ENCODE measurements around the gene RNF150.

DNA sequence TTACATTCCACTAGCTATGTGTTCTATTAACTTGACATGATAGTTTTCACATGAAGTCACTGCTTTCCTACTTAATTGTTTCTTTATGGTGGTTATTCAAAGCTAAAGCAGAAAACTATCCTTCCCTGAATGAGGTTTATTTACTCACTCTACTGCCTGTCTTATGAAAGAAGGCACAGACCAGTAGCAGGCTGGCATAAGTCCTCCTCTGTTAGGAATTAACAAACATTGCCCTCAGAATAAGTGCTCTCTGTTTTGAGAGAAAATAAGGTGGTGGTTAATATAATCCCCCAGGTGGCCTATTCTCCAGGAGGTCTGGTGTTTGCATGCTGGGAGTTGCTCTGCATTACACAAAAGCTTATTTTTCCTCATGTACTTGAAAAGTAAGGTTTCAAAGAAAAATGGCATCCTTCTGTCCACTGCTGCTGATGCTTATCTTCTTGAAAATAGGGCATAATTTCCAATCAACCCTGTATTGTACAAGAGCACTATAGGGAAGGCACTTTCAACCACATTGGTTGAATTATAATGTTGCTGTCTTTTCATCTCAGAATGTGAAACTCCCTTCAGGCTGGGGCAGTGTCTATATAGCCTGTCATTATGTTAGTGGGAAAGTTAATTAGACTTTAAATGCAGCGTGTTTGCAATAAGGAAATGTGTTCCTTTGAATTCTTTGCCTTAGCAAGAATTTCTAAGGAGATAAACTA is 257.4 kb downstream of the RNF150 start:
- TF ChIP-seq, protein P1, sequence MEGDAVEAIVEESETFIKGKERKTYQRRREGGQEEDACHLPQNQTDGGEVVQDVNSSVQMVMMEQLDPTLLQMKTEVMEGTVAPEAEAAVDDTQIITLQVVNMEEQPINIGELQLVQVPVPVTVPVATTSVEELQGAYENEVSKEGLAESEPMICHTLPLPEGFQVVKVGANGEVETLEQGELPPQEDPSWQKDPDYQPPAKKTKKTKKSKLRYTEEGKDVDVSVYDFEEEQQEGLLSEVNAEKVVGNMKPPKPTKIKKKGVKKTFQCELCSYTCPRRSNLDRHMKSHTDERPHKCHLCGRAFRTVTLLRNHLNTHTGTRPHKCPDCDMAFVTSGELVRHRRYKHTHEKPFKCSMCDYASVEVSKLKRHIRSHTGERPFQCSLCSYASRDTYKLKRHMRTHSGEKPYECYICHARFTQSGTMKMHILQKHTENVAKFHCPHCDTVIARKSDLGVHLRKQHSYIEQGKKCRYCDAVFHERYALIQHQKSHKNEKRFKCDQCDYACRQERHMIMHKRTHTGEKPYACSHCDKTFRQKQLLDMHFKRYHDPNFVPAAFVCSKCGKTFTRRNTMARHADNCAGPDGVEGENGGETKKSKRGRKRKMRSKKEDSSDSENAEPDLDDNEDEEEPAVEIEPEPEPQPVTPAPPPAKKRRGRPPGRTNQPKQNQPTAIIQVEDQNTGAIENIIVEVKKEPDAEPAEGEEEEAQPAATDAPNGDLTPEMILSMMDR (IDR thresholded peaks at IDR 0.05; ENCODE audit: insufficient read depth, low read length): no peak
- no peak for TF ChIP-seq POLR2AphosphoS5 (IDR thresholded peaks at IDR 0.05; ENCODE audit: low read depth)
